ENCODE data around the gene DOP1A.

DNA sequence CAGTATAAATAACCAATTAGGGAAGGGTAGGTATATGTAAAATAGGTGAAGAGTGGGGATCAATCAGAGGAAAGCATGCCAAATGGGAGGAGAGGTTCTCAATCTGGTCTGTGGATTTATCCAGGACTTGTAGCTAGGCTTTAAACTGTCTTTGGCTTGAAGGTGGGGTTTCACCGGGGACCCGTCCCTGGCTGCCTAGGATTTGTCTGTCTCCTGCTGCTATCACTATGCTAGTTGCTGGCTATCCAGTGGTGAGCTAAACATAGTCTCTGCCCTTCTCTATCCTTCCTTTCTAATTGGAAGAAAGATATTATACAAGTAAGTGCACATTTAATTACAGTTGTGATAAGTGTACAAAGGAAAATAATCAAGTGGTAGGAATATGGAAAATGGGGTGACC is 58.8 kb downstream of the DOP1A start:
- no peak for TF ChIP-seq EGR1 (IDR thresholded peaks at IDR 0.05)
- no peak for TF ChIP-seq YY1 (IDR thresholded peaks at IDR 0.05; ENCODE audit: low read depth)
- TF ChIP-seq EP300 (IDR thresholded peaks at IDR 0.05; ENCODE audit: borderline replicate concordance), result no peak
- no peak for TF ChIP-seq NFIC (IDR thresholded peaks at IDR 0.05)
- TF ChIP-seq REST (IDR thresholded peaks at IDR 0.05; ENCODE audit: low read depth), result no peak
- no peak for TF ChIP-seq TAF1 (IDR thresholded peaks at IDR 0.05; ENCODE audit: low read depth)
- no peak for TF ChIP-seq MAX (IDR thresholded peaks at IDR 0.05)
- TF ChIP-seq FOXM1 (IDR thresholded peaks at IDR 0.05; ENCODE audit: borderline replicate concordance, low read depth), result no peak
- TF ChIP-seq RAD21 (IDR thresholded peaks at IDR 0.05; ENCODE audit: low read depth), result no peak
- TF ChIP-seq TEAD4 (IDR thresholded peaks at IDR 0.05), result no peak
- no peak for TF ChIP-seq CREB1 (IDR thresholded peaks at IDR 0.05; ENCODE audit: low read depth)
- no peak for TF ChIP-seq CEBPB (IDR thresholded peaks at IDR 0.05)
